22Rv1 (cell line): ENCODE results near the gene FER.

Source experiments
- CTCF ChIP-seq: fragments of 450-650 bp; IDR thresholded peaks from 2 replicates; pipeline ENCODE4 v1.5.1; 2017; ENCODE audit warnings: mild to moderate bottlenecking
- ZFX ChIP-seq: fragments of 450-650 bp; IDR thresholded peaks from 2 replicates; pipeline ENCODE4 v1.6.1; 2017; ENCODE audit warnings: antibody characterized with exemption, borderline replicate concordance

- TF ChIP-seq CTCF = no peak
- no peak for TF ChIP-seq ZFX
Observed at GRCh38 chr5:108881133-108881532, 133.4 kb downstream of the FER start.
